HG02943 (cell line): ENCODE data around the gene NWD2.
"Not testable (repeated sequence)": the region's sequence is repeated elsewhere in the genome, so short reads cannot be mapped to it uniquely, and the experiment has no call there.

Source experiments
- ATAC-seq: cut with Tn5 transposase; IDR thresholded peaks from one replicate; pipeline ENCODE4 v1.9.1; 2021; ENCODE audit warnings: mild to moderate bottlenecking, low read depth, moderate library complexity; ENCODE audit not compliant: unreplicated experiment

NWD2 gene

DNA sequence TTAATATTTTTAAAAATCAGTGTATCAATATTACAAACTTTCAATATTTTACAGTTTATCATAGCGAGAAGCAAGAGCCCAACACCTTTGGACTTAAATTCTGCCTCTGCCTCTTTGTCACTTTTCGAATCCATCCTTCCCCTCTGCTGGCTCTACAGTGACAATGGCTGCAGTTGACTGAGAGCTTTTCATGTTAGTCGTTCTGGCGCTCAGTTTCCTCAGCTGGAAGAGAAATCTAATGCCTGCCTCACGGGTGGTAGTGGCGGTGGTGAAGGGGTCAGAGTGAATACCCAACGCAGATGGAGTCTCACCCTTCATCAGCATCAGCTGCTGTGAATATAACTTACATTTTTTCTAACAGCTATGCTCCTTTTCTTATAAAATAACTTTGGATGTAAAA, 144.8 kb downstream of the NWD2 start:
- no peak for ATAC-seq

DNA sequence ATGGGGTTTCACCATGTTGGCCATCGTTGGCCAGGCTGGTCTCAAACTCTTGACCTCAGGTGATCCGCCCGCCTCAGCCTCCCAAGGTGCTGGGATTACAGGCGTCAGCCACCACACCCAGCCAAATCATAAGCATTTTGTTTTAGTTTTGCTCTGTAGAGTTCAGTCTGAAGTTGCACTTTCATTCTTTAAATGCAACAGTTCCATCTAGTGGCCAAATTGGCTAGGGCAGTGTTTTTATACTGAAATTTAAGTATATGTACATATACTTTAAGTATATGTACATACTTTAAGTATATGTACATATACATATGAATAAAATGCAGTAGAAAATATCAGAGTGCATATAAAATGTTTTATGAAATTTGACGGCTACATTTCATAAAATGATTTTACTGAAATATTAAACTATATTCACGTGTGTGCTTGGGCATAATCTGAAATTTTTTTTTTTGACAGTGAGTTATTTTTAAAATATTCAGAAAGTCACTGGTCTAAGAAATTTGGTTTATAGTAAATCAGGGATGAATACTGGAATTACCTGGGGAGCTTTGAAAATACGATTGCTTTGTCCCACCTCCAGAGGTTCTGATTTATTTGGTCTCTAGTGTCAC, 145.5 kb downstream of the NWD2 start:
- peak; percentile 63 for ATAC-seq

GRCh38 chr4:37392521-37393255, 148.1 kb downstream of the NWD2 start:
- ATAC-seq, result no peak

- ATAC-seq, result no peak
Measured at GRCh38 chr4:37393321-37393720, 148.8 kb downstream of the NWD2 start.

DNA sequence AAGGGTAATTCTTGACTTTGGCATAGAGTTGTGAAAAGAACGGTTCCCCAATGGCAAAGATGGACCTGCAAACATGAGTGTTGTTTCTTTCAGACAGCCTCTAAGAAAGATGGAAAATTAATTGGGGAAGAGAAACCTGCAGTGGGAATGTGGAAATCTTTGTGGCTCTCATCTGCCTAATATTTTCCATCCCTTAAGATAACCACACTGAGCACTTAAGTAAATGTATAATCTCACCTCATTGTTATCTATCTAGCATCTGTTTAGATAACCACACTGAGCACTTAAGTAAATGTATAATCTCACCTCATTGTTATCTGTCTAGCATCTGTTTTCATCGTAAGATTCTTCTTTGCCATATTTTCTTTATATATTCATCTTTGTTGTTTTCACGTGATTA, 149.3 kb downstream of the NWD2 start:
- ATAC-seq, result peak; percentile 50

GRCh38 chr4:37397505-37397904, 153.0 kb downstream of the NWD2 start:
- ATAC-seq, result no peak

GRCh38 chr4:37400241-37400881, 155.8 kb downstream of the NWD2 start:
- ATAC-seq, result peak; percentile 59

- ATAC-seq, result not testable (repeated sequence)
Measured at GRCh38 chr4:37407938-37408826, 163.6 kb downstream of the NWD2 start.

GRCh38 chr4:37413612-37414011, 169.1 kb downstream of the NWD2 start:
- not testable (repeated sequence) for ATAC-seq

GRCh38 chr4:37415845-37416369, 171.4 kb downstream of the NWD2 start:
- no peak for ATAC-seq

DNA sequence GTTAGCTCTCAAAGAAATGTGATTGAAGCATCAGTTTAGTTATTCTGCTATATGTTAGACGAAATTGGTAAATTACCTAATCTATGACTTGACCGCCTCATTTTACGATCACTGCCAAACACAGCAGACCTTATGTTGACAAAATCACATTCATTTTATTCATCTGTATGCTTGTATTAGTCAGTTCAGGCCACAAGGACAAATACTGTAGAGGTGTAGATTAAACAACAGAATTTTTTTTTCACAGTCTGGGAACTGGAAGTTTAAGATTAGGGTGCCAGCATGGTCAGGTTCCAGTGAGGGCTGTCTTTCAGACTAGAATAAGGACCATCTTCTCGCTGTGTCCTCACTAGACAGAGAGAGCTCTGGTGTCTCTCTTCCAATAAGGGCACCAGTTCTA, 177.1 kb downstream of the NWD2 start:
- no peak for ATAC-seq

GRCh38 chr4:37422102-37422501, 177.6 kb downstream of the NWD2 start:
- no peak for ATAC-seq

DNA sequence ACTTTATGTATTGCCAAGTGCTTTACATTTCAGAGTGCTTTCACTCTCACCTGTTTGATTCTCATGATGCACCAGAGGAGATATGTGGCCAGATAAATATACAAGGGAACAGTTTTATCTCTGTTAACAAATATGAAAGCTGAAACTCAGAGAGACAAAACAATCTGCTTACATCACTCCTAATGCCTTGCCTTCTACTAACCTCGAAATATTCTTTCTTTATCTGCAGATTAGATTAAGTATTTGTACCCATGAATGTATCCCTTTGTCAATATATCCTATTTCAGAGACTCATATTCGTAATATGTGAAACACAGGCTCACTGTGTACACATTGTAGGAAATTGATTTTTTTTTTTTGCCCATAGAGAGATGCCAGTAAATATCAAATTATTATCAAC, 178.1 kb downstream of the NWD2 start:
- ATAC-seq, result no peak

- ATAC-seq, result no peak
Measured at GRCh38 chr4:37423310-37423709, 178.8 kb downstream of the NWD2 start.

DNA sequence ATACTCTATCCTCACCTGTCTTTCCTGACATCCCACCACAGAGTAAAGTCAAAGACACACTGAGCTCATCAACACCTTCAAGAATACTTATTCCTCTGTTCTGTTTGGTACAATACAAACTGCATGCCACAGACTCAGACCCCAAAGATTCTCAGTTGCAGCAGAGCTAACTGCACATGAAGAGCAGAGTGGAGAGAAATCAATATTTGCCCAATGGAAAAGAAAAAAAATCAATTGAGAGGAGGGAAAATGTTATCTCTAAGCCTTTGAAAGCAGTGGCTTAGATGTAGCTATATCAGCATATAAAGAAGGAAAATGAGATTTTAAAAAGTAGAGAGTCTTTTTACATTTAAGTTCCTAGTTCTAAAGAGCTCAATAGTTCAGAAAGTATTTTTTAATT, 180.2 kb downstream of the NWD2 start:
- ATAC-seq, result no peak

- no peak for ATAC-seq
Measured at GRCh38 chr4:37425857-37426256, 181.3 kb downstream of the NWD2 start.

- no peak for ATAC-seq
Measured at GRCh38 chr4:37427193-37427592, 182.7 kb downstream of the NWD2 start.

- ATAC-seq, result no peak
Measured at GRCh38 chr4:37429906-37430305, 185.4 kb downstream of the NWD2 start.

- no peak for ATAC-seq
Measured at GRCh38 chr4:37430718-37431416, 186.3 kb downstream of the NWD2 start.

DNA sequence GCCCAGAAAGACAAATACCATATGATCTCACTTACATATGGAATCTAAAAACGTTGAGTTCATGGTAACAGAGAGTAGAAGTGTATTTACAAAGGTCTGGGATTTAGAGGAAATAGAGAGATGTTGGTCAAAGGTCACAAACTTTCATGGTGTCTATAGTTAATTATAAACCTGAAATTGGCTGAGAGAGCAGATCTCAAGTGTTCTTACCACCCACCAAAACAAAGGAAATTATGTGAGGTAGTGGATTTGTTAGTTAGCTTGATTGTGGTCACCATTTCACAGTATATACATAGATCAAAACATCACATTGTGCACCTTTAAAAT, 186.8 kb downstream of the NWD2 start:
- peak; percentile 79 for ATAC-seq
